GM19438 (cell line): ENCODE measurements around the gene HKDC1.
"Not testable (repeated sequence)": the region's sequence is repeated elsewhere in the genome, so short reads cannot be mapped to it uniquely, and the experiment has no call there.

Source experiments
- ATAC-seq: cut with Tn5 transposase; IDR thresholded peaks from one replicate; pipeline ENCODE4 v1.9.1; 2021; ENCODE audit warnings: low read depth; ENCODE audit not compliant: unreplicated experiment

HKDC1 gene

DNA sequence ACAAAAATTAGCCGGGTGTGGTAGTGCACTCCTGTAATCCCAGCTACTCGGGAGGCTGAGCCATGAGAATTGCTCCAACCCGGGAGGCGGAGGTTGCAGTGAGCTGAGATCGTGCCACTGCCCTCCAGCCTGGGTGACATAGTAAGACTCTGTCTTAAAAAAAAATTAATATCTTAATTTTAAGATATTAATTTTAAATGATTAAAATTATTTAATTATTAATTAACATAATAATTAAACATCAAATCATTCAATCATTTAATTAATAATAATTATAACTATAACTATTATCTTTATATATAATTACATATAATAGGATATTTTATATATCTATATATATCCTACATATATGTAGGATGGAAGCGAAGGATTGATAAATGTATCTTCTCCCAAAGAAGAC lies 56.4 kb downstream of the HKDC1 start:
- no peak for ATAC-seq

DNA sequence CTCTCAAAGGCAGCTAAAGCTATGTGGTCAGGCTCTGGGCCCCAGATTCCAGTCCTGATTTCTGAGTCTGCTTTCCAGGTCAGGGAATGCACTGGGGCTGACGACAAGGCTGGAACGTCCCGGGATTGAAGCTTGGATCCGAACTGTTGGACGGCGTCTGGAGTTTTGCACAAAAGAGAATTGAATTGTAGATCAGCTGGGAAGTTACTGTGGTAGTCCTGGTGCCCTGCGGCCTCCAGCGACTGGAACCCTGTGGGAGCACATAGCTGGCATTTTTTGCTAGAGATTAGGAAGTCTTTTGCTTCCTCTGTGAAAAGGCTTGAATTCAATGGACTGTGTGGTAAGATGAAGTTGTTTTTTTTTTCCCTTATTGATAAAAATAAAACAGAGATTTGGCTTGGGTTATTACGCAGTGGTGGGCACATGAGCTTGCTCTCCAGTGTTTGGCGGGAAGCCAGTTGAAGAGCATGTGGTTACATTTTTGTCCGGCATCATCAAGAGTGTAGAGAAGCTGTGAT lies 58.4 kb downstream of the HKDC1 start, which contains the start of gene HK1:
TSS of gene HK1 (plus strand) at position 51 of the 518 bp plus-strand sequence.
- ATAC-seq, result no peak

DNA sequence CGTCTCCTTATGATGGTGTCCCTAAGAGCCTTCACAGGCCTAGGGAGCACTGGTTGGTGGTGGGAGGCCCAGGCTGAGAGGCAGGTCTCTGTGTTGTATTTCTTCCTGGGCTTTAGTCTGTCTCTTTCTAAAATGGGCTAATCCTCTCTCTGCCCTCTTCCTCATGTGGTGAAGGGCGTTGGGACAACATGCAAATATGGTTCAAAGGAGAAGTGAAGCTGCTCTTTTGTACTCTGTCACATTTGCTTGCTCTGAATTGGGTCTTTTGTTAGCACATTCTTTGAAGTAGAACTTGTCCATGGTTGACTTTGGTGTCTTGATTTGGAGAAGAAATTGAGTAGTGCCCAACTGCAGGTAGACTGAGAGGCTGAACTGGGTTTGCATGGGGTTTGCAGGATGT lies 59.0 kb downstream of the HKDC1 start:
- no peak for ATAC-seq

DNA sequence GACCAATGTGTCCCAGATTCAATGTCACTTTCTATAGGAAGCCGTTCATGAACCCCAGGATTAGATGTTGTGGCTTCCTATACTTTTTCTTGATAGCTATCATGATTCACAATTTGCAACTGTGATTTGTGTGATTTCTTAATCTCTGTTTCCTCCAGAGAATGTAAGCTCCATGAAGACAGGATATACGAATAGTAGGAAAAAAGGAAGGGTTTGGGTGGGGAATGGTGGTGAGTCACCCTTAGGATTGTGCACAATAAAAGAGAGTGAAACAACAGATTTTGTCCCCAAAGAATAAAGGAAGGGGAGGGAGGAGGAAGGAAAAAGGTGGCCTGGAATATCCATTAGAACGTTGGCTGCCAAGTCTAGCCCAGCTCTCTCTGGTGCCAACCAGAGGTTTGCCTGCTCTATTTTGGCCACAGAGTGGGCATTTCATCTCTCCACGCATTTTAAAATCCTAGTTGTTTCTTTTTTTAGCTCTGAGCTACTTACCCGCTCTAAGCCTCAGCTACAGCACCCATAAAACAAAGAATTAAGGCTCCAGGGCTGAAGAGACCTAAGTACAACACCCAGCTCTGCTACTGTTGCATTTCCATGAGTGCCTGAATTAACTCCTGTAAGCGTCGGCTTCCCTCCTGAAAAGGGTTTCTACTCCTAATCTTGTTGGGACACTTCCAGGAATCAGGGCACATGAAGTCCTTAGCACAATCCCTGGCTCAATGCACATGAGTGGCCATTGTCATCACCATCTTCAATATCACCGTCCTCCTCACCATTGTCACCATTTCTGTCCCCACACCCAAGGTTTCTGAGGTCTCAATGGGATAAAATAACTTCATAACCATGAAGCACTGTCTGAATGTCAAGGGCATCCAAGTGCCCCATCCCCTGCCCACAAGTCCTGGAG lies 61.6 kb downstream of the HKDC1 start:
- no peak for ATAC-seq

DNA sequence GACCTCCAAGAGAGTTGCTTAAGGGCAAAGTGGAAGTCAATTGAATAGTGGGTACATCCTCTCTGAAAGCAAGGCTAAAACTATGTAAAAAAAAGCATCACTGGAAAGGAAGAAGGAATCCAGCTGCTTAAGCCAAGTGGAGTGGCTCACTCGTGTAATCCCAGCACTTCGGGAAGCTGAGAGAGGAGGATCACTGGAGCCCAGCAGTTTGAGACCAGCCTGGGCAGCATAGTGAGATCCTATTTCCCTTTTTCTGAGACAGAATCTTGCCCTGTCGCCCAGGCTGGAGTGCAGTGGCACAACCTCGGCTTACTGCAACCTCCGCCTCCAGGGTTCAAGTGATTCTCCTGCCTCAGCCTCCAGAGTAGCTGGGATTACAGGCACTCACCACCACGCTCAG lies 64.3 kb downstream of the HKDC1 start:
- not testable (repeated sequence) for ATAC-seq

DNA sequence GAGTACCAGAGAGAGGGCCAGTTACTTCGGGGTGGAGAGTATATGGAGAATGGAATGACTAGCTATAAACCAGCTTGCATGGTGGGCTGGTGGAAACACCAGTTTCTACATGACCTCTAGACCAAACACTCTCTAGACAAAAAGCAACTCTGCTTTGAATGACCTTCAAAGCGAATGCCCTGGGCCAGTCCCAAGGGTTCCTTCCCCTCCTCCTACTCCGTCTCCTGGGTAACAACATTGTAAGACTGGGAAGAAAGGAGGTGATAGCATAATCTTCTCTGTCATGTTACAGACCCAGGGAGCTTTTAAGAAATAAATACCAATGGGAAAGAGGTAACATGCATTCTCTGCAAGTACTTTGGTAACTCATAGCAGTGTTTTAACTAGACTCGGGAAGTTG lies 65.6 kb downstream of the HKDC1 start:
- ATAC-seq, result no peak

DNA sequence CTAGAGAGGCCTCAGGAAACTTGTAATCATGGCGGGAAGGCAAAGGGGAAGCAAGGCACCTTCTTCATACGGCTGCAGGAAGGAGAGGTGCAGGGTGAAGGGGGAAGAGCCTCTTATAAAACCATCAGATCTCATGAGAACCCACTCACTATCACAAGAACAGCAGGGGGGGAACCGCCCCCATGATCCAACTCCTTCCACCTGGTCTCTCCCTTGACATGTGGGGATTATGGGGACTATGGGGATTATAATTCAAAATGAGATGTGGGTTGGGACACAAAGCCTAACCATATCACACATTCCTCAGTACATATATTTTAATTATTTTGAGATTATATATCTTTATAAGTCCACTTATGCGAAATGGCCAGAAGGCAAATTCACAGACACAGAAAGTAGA lies 67.0 kb downstream of the HKDC1 start:
- ATAC-seq, result no peak

DNA sequence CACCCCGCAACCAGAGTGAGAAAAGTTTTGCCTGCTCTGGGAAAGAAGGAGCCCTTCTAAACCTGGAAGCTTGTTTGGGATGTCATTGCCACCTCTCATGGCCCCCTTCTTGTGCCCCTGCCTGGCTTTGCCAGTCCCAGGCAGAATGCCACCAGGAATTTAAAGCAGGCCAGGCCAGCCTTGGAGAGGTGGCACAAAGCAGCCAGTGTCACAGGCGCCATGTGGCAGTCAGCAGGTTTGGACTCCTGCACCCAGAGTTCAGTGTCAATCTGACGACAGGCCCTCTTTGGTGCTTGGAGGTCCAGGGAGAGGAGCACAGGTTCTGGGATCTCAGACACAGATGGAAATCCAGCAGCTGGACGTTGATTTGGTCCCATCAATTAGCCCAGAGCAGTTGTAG lies 70.9 kb downstream of the HKDC1 start:
- no peak for ATAC-seq

DNA sequence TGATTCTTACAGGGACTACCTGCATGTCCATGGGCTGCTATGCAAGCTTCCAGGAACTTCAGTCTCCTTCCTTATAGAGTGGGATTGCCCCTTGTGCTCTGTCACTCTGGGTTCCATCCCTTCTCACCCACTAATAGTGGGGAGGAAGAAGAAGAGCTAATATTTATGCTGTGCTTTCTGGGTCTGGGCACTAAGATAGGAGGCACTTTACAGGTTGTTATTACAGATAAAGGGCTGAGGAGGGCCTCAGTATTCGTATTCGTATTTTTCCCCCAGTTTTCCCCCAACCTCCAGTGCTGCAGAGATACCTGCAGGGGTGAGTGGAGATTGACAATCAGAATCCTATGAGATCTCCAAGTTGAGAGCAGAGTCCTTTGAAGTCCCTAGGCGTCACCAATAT lies 72.3 kb downstream of the HKDC1 start:
- no peak for ATAC-seq

DNA sequence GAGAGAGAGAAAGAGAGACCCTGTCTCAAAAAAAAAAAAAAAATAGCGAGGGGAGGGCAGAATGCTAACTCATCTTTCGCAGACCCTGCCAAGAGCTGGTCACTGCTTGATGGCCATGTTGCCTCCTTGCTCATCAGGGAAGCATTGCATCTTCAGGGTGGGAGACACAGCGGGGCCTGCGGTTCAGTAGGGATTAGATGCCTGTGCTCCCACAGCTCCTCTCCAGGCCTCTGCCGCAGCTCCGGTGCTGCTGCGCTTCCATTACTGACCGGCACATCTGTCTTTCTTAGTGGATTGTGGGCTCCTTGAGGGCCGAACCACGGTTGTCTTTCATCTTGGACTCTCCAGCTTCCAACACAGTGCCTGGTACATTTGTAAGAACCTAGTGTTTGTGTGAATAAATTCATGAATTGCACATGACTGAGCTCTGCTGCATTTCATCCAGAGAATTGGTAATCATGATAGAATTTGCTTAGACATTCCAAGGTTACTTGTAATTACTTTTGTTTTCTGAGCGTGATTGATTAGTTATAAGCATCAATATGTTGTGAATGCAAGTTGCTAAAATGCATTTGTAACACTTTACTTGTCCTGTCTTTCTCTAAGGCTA lies 75.0 kb downstream of the HKDC1 start:
- no peak for ATAC-seq

DNA sequence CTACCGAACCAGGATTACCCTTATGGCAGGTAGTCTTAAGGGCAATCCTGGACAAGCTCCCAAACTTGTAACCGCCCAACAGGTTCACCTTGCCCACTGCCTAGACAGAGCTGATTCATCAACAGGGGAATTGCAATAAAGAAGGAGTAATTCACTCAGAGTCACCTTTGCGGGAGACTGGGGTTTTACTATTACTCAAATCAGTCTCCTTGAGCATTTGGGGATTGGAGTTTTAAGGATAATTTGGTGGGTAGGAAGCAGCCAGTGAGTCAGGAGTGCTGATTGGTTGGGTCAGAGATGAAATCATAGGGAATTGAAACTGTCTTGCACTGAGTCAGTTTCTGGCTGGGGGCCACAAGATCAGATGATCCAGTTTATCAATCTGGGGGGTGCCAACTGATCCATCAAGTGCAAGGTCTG lies 83.5 kb downstream of the HKDC1 start:
- ATAC-seq, result no peak

DNA sequence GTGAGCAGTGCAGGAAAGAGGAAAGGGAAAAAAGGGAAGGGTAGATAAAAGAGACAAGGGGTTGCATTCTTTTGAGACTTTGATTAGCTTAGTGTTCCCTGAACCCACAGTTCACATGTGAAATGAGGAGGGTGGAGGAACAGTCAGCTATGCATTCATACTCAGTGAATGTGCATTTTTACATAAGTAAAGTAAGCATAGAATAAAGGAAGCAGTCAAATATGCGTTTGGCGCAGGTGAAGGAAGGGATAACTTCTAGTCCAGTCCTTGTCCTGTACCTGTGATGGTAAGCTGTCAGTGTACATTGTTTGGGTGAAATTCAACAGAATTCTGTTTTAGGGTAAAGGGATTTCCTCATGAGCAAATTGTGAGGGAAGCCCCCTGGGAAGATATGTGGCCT lies 86.3 kb downstream of the HKDC1 start:
- ATAC-seq, result no peak

DNA sequence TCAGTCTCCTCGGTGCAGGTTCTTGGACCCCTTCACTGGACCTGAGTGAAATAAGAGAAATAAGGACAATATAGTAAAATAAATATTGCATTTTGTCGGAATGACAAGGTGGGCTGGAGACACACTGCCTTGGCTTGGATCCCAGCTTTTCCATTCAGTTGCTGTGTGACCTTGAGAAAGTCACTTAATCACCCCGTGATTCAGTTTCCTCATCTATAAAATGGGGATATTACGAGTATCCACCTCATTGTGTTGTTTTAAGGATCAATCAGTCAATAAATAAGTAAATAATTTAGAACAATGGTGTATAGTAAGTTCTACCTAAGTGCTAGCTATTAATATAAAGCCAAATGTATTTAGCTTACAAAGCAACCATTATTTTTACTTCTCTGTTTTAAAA lies 87.3 kb downstream of the HKDC1 start:
- ATAC-seq, result no peak

DNA sequence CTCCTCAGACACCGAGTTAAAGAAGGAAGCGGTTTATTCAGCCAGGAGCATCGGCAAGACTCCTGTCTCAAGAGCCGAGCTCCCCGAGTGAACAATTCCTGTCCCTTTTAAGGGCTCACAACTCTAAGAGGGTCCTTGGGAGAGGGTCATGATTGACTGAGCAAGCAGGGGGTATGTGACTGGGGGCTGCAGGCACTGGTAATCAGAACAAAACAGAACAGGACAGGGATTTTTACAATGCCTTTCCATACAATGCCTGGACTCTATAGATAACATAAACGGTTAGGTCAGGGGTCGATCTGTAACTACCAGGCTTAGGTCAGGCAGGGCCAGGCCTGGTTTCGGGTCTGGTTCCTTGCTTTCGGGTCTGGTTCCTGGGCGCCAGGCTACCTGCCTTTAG lies 88.2 kb downstream of the HKDC1 start:
- not testable (repeated sequence) for ATAC-seq

DNA sequence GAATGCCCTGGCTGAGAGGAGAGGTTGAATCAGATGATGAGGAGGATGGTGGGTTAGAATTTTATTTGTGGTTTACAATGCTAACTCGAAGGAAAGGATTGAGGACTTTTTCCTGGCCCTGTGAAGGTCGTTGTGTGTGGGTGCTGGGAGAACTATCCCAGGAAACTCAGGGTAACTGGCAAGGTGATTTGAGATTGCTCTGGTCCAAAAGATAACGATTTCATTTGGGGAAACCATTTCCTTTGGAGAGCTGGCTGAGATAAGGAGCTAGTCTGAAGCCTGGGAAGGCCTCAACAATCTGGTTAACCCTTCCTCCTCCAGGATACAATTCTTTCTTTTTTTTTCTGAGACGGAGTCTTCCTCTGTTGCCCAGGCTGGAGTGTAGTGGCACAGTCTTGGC lies 91.2 kb downstream of the HKDC1 start:
- no peak for ATAC-seq

DNA sequence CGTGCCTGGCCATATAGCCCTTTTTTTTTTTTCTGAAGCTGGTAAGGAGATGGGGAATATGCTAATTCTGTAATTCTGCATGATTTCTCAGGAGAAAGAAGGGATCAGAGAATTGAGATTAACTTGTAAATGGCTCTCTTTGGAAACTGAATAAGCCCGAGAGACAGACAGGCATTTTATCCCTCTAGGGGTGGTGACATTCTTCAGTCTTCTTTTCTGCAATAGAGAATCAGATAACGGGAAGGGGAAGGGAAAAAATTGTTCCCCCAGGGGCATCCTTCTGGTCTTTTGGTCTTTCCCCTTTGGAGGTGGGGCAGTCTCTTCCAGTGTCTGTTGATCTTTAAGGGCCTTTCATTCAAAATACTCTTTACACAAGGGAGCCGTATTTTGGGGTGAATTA lies 92.4 kb downstream of the HKDC1 start:
- no peak for ATAC-seq

DNA sequence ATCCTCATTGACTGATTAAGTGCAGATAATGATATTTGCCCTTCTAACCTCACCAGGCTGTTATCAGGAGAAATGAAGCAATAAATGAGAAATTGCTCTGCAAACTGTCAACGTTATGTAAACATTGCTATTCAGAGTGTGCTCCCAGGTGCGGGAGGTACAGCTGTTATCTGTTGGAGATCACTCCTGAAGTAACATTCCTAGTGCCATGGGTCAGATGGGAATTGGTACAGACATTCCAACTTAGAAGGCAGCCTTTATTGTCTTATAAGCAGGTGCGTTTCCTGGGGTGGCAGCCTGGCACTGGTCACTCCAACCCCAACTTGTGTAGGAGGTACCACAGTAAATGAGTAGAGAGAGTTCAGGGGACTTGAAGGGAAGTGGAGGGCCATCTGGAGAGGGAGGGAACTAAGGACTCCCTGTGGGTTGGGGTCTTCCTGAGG lies 95.0 kb downstream of the HKDC1 start:
- ATAC-seq, result no peak

DNA sequence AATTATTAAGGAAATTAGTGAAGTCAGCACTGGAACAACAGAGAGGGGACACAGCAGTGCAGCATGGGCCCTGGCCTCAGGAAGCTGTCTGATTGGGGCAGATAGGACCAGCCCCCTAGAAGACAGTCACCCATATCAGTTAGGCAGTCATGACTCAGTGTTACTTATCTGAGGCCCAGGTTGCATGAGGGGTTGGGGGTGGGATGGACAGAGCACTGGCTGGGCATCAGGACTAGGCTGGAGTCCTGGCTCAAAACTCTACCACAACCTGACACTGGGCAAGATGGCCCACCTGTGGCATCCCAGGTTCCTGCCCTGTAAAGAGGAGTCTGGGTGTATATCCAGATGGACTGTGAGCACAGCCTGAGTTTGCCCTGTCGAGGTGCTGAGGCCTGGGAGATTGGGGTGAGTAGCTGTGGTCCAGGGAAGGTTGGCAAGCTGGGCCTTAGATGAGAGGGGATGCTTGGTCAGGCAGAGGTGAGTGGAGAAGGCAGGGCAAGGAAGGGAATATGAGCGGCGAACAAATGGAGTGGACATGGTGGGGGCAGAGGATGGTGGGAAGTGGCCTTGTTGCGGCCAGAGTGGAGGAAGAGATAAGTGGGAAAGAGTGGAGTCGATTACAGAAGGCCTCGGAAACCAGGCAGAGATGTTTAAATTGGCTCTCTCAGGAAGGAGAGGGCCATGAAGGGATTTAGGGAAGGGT lies 95.6 kb downstream of the HKDC1 start:
- ATAC-seq, result no peak

DNA sequence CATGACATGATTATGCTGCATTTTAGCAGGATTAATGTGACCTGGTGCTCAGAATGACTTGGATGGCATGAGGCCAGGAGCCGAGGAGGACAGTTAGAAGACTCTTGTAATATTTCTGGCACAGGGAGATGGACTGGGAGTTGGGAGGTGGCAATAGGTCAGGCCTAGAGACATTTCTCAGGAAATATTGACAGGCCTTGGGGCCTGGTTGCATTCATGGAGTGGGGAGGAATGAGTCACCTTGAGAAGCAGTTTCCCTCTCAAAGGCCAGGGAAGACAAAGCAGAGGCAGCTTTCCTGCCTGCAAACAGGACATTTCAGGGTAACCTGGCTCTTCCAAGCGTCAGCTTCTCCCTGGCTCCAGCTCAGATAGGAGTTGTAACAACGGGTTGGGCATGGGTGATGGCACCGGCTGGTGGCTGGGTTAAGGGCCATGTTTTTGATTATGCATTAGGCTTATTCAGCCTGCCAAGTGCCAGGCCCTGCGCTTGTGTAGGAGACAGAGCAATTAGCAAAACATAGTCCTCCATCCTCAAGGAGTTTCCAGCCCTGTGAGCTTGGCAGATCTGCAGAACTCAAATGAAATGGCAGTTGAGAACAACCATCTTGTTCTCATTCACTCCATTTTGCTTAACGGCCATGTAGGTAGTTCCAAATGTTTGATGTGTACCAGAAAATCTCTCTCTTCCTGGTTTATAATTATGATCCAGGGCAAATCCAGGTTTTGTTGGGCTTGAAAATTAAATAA lies 96.4 kb downstream of the HKDC1 start:
- ATAC-seq, result no peak
